Measurements from ENCODE around the gene AMPH. TPM values are rescaled to one million over a fixed set of nuclear protein-coding genes. Genes with fewer than 3 reads are reported as not detected.

Gene AMPH
- not detected for total RNA-seq

- DNase-seq, result no peak
Observed at GRCh38 chr7:38630720-38631673, at the start of gene AMPH. Gene AMPH, minus strand, starts transcription at chr7:38631373. Its CDS starts 22 bp downstream, at chr7:38631351.

- no peak for DNase-seq
Observed at GRCh38 chr7:38679419-38679818, 48.2 kb upstream of the AMPH start.

- DNase-seq, result no peak
Observed at GRCh38 chr7:38678698-38679054, 47.5 kb upstream of the AMPH start.

GRCh38 chr7:38677981-38678697, 47.0 kb upstream of the AMPH start:
- no peak for DNase-seq

GRCh38 chr7:38675494-38676106, 44.4 kb upstream of the AMPH start:
- no peak for DNase-seq

GRCh38 chr7:38674513-38674912, 43.3 kb upstream of the AMPH start:
- DNase-seq, result no peak

- DNase-seq, result no peak
Observed at GRCh38 chr7:38673795-38674194, 42.6 kb upstream of the AMPH start.

- DNase-seq, result no peak
Observed at GRCh38 chr7:38671911-38672905, 41.0 kb upstream of the AMPH start.

- DNase-seq, result no peak
Observed at GRCh38 chr7:38669965-38670520, 38.9 kb upstream of the AMPH start.

- DNase-seq, result no peak
Observed at GRCh38 chr7:38664972-38665371, 33.8 kb upstream of the AMPH start.

GRCh38 chr7:38660427-38661099, 29.4 kb upstream of the AMPH start:
- no peak for DNase-seq

GRCh38 chr7:38659931-38660330, 28.8 kb upstream of the AMPH start:
- no peak for DNase-seq

- no peak for DNase-seq
Observed at GRCh38 chr7:38658921-38659320, 27.7 kb upstream of the AMPH start.

GRCh38 chr7:38656968-38657367, 25.8 kb upstream of the AMPH start:
- no peak for DNase-seq

- no peak for DNase-seq
Observed at GRCh38 chr7:38655833-38656774, 24.9 kb upstream of the AMPH start.

- DNase-seq, result no peak
Observed at GRCh38 chr7:38637957-38638356, 6.8 kb upstream of the AMPH start.

- DNase-seq, result no peak
Observed at GRCh38 chr7:38632411-38632810, 1.2 kb upstream of the AMPH start.

- DNase-seq, result no peak
Observed at GRCh38 chr7:38629651-38630510, 1.3 kb downstream of the AMPH start.
